ENCODE results near the gene RAB3A.
"Not testable (repeated sequence)": the region's sequence is repeated elsewhere in the genome, so short reads cannot be mapped to it uniquely, and the experiment has no call there.

The RAB3A gene

DNA sequence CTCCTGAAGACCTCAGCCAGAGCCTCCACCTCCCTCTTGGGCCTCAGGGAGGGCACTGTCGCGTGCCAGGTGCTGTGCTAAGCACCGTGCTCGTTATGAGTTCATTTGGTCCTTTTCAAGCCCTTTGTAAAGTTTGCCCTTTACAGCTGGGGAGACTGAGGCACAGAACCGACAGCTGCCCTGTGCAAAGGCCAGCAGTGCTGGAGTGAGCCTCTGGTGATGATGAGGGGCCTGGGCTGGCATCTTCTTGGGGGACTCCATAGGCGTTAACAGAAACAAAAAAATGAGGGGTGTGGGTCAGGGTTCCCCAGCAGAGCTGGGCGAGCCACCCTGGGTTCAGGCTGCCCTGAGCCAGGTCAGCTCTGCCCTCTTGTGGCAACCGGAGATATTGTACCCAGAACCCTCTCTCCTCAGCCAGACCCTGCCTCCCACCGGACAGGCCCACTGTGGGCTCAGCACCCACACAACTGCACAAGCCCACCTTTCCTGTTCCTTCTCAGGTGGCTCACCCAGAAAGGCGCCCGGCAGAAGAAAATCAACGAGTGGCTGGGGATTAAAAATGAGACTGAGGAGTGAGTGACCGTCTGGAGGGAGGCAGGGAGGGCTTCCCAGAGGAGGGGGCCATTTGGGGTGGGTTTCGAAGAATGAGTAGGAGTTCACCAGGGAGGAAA lies 35.7 kb downstream of the RAB3A start:
- no peak for DNase-seq

DNA sequence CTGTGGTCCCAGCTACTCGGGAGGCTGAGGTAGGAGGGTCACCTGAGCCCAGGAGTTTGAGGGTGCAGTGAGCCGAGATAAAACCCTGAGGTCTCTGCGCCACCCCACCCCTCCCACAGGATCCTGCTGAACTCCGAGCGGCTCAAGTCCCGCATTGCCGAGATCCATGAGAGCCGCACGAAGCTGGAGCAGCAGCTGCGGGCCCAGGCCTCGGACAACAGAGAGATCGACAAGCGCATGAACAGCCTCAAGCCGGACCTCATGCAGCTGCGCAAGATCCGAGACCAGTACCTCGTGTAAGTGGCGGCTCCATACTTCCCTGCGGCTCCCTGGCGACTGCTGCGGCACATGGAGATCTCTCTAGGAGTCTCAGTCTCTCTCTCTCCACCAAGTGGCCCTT lies 36.8 kb downstream of the RAB3A start:
- no peak for DNase-seq

DNA sequence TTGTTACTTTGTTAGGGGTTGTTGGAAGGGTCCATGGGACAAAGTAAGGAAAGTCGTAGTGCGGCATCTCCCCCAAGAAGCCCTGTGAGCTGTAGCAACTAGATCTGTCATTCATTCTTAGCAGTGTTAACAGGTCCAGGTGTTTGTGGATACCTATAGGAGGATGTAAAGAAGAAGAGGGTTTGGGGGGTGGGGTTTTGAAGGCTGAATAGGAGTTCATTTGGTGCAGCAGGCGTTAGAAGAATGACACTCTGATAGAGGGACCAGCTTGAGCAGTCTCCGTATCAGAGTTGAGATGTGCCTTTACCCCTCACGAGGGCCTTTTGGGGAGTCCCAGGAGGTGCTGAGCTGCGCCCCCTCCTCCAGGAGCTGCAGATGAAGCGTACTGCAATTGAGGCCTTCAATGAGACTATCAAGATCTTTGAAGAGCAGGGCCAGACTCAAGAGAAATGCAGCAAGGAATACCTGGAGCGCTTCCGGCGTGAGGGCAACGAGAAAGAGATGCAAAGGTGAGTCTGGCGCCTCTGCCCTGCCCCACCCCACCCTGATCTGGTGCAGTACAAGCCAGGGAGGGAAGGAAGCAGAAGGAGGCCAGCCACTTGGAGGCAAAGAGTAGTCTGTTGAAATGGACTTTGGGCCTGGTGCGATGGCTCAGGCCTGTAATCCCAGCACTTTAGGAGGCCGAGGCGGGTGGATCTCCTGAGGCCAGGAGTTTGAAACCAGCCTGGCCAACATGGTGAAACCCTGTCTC lies 37.9 kb downstream of the RAB3A start:
- DNase-seq = no peak

DNA sequence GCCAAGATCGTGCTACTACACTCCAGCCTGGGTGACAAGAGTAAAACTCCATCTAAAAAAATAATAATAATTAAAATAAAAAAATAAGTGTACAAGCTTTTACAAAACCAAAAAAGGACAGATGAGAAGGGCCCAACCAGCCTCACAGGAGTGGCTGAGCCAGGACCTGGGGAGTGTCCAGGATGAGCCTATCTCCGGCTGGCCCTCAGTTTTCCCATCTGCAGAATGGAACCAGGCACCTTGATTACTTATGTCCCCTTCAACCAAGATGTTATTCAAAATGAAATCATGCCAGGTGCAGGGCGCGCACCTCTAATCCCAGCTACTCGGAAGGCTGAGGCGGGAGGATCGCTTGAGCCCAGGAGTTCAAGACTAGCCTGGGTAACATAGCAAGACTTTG lies 39.8 kb downstream of the RAB3A start:
- no peak for DNase-seq

DNA sequence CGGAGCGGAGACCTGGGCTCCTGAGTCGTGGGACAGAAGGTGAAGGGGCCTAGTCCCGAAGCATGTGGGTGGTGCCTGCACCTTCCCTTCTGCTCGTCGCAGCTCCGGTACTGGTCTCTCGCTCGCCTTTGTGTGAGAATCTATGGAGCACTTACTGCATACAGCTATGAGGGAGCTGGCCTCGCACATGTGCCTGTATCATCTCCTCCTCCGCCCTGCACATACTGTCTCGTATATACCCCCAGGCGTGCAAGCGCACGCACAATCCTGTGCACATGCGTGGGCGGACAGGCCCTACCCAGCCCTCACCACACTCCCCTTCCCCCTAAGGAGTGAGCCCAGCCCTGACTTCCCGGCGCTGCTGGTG lies 42.2 kb downstream of the RAB3A start:
- DNase-seq = no peak

DNA sequence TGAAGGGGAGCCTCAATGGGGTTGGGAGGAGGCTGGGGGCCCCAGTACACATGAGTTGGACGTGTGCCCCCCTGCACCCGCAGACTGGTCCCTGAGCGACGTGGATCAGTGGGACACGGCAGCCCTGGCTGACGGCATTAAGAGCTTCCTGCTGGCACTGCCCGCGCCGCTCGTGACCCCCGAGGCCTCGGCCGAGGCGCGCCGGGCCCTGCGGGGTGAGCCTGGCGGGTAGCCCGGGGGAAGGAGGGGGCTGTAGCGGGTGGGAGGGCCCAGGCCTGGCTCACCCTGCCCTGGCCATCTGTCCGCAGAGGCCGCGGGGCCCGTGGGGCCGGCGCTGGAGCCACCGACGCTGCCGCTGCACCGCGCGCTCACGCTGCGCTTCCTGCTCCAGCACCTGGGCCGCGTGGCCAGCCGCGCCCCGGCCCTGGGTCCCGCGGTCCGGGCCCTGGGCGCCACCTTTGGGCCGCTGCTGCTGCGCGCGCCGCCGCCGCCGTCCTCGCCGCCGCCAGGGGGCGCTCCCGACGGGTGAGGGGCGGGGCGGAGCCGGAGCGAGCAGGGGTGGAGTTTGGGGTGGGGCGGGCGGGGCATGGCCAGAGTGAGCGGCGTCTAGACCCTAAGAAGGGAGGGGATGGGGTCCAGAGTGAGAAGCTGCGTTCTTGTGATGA lies 42.7 kb downstream of the RAB3A start:
- peak; percentile 84 for DNase-seq

DNA sequence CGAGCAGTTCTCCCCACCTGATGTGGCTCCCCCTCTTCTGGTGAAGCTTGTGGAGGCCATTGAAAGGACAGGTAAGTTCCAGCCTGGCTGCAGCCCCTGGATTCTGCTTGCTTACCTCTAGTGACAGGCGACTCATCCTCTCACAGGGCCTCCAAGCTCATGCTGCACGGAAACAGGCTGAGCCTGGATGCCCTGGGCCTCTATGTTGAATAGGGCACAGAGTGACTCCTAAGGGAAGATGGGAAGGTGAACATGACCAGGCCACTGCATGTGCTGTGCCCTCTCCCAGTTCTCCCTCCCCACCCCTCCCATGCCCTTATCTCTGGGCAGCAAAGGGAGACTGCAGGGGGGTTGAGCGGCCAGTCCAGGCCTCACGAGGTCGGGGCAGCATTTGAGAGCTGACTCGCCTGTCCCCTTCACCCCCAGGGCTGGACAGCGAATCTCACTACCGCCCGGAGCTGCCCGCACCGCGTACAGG lies 43.3 kb downstream of the RAB3A start:
- DNase-seq = no peak

DNA sequence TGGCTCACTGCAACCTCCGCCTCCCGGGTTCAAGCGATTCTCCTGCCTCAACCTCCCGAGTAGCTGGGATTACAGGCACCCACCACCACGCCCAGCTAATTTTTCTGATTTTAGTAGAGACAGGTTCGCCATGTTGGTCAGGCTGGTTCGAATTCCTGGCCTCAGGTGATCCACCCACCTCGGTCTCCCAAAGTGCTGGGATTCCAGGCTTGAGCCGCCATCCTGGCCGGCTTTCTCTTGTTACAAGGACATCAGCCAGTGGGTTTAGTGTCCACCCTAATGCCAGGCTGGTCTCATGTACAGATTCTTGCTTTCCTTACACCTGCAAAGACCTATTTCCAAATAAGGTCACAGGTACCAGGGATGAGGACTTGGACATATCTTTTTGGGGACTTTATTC lies 44.0 kb downstream of the RAB3A start:
- DNase-seq = no peak

DNA sequence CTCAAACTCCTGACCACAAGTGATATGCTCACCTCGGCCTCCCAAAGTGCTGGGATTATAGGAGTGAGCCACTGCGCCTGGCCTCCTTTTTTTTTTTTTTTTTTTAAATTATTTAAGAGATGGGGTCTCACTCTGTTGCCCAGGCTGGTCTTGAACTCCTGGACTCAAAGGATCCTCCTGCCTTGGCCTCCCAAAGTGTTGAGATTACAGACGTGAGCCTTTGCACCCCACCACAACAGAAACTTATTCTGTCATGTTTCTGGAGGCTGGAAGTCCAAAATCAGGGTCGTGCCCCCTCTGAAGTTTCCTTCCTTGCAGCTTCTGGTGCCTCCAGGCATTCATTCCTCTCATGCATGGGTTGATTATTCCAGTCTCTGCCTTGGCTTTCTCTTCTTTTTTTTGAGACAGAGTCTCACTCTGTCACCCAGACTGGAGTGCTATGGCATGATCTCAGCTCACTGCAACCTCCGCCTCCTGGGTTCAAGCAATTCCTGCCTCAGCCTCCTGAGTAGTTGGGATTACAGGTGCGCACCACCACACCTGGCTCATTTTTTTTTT lies 44.7 kb downstream of the RAB3A start:
- not testable (repeated sequence) for DNase-seq

DNA sequence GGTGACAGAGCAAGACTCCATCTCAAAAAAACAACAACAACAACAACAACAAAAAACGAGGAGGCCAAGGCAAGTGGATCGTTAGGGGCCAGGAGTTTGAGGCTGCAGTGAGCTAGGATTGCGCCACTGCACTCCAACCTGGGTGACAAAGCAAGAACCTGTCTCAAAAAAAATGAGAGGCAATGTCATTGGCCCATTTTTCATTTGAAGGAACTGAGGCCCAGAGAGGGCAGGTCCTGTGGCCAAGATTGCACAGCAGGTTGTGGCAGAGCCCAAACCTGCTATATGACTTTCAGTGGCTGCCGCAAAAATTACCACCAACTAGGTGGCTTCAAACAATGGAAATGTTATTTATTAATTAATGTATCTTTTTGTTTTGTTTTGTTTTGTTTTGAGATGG lies 45.4 kb downstream of the RAB3A start:
- DNase-seq = no peak

DNA sequence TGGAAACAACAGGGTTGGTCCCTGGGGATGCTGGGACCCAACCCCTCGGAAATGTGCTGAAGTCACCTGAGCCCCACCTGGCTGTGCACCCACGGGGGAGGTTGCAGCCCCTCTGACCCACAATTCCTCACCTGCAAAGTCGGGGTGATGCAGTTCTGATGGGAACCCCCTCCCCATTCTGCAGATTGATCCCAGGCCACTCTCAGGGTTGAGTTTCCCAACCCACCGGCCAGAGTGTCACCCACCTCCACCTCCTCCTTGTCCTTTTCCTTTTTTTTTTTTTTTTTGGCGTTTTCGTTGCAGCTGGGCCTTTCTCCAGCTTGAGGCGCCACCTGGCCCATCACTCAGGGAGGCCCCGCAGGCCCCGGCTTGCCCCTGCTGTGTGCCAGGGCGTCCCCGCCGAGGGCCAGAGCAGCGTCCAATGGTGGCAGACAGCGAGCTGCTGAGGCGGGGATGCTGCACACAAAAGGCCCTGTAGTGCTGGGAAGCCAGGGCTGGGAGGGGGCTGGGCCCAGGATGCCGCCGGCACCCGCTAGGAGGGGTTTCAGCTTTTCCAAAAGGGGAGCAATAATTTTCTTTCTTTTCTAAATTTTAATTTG lies 46.3 kb downstream of the RAB3A start:
- peak; percentile 84 for DNase-seq

DNA sequence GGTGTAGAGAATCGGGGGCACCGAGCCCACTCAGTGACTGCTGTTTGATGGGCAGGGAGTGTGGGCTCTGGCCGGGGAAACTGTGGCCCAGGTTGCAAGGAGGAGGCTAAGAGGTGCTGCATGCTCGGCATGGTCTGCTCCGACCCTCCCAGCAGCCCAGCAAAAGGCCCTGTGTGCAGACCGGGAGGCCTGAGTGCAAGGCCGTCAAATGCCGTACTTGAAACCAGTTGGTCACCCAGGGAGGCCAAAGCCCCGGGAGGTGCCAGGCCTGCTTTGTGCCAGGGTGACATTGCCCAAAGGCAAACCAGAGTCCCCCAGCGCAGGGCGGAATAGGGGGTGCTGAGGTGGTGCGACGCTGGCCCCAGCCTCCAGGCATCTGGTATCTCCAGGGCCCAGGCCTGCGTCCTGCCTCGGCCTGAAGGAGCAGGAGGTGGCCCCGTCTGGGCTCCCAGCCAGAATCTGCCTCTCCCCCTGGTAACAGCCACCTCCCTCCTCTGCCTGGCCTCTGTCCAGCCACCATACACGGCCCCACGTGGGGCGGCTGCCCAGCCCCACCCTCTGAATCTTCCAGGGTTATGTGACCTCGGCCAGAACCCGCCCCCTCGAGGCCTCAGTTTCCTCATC lies 46.9 kb downstream of the RAB3A start:
- DNase-seq = peak; percentile 92

DNA sequence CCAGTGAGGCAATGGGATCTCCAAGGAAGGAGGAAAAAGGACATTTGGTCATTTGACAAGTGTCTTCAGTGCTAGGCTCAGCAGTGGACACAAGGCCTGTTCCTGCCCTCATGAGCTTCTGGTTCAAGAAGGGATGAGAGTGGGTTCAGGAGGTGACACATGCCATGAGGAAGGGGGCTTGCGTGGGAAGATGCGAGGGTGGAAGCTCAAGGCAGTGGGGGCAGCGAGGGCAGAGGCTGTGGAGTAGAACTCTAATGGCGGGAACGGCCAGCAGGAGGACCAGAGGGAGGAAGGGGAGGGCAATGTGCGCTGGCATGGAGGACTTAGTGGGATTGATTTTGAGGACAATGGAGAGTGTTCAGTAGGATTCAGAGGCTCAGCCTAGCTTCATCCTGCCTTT lies 47.6 kb downstream of the RAB3A start:
- DNase-seq = no peak

DNA sequence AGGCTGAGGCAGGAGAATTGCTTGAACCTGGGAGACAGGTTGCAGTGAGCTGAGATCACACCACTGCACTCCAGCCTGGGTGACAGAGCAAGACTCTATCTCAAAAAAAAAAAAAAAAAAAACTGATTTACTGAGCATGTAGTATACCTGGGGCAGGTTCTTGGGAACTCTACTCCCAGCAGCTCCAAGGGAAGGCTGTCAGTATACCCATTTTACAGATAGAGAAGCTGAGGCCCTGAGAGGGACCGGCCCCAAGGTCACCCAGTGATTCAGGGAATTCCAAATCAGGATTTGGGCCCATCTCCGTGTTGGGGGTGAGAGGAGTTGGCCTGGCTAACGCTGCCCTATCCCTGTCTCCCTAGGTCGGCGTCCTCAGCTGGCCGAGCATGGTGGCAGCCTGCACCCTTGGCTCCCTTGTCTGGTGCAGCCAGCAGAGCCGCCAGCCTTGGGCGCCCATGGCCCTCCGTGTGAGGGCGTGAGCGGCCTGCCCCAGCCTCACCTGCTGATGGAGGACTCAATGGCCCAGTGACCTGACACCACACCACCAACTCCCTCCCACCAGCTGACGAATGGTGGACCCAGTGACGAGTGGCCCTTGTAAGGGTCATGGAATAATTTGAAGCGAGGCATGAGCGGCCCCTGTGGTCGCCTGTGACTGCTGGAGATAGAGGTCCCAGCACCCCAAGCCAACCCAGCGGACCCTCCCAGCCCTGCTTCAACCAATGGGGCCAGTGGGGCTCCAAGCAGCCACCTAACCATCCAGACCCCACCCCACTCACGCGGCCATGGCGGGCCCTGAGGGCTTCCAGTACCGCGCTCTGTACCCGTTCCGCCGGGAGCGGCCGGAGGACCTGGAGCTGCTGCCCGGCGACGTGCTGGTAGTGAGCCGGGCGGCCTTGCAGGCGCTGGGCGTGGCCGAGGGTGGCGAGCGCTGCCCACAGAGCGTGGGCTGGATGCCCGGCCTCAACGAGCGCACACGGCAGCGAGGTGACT lies 48.5 kb downstream of the RAB3A start:
- peak; percentile 20 for DNase-seq

DNA sequence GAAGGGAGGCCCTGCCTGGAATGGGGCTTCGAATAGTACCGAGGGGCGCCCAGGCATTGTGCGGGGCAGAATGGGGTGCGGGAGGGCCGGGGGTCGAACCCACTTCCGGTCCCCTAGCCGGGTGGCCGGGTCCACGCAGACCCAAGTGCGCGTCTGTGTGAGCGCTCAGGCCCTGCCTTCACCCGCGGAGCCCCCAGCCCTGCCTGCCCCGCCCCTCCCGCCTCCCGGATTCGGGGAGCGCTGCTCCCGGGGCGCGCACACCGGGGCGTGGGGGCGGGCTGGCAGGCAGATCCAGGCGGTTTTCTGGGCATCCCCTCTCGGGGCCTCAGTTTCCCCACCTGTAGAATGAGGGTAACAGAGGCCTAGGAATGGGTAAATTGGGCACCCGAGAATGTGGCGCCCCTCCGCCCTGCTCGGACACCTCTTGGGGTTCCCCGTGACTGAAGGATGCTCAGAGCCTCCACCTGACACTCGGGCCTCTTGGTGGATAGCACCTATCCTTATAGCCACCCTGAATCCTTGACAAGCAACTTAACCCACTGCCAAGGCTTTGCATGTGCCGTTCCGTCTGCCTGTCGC lies 50.2 kb downstream of the RAB3A start:
- DNase-seq = peak; percentile 56

DNA sequence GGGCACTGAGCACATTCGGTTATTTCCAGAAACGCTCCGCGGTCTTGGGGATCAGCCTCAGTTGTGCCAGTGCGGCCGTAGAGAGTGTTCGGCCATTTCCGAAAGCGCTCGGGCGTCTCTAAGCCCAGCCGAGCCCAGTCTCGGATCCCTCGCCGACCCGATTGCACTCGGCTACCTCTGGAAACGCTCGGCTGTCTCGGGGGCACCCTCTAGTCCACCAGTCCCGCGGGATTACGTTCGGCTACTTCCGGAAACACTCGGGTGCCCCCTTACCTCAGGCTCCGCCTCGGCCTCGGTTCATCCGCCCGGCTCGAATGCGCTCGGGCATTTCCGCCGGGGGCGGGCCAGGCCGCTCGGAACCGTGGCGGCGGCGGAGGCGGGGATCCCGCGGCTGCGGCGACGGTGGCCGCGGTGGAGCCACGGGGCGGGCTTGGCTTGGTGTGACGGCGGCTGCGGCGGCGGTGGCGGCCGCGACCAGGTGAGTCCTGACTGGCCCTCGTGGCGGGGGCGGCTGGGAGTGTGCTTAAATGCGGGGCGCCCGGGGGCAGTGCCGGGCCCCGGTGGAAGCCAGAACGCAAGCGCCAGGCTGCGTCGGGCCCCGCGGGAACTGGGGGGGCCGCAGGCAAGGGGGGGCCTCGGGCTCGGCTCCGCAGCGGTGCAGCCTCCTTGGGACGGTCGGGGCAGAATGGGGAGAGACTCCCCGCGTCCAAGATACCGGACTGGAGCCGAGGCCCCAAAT lies 50.9 kb downstream of the RAB3A start, which contains the start of gene PIK3R2:
Gene PIK3R2 (plus strand): TSS at position 347 of the 739 bp plus-strand sequence. CDS start 2,717 bp downstream, outside the sequence.
- DNase-seq = peak; percentile 99

DNA sequence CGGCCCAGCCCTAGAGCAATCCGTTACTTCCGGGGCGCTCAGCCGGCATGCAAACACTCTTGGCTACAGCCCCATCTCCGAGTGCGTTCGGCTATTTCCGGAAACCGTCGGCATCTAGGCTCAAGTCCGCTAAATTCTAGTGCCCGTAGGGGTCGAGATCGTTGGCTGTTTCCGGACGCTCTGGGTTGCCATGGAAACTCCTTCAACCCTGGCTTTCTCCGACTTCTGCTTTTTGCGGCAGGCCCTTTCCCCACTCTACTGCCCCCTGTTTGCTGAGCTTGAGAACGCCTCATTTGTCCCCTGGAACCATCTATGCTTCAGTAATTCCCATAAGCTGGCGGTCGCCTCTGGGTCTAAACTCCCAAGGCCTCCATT lies 51.4 kb downstream of the RAB3A start:
- DNase-seq = peak; percentile 97

DNA sequence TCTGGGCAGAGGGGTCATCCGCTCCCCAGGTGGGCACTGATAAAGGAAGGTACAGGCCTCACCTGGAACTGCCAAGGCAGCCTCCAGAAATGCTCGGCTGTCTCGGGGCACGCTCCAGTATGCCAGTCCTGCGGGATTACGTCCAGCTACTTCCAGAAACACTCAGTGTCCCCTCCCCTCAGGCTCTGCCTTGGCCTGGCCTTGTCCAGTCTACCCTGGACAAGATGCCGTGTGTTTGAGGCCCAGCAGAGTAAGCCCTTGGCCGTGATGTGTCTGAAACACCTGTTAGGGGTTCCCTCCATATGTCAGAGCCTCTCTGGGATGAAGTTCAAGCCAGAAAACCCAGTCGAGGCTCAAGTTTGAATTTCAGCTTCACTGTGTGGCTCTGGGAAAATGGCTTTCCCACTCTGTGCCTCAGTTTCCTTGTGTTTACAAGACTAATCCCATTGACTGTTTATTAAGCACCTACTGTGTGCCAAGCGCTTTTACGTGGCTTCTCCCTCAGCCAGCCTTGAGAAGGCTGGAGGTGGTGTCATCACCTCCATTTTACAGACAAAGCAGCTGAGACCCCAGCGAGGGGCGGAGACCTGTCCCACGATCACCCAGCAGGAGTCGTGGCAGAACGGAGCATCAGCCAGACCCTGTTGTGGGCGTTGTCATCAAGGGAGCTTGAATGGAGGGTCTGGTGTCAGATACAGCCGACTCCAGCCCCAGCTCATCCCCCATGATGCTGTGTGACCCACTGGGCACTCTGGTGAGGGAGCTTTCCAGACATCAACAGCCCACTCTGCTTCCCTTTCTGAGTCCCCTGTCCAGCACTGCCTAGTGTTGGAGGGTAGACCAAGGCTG lies 52.8 kb downstream of the RAB3A start:
- DNase-seq = peak; percentile 23

DNA sequence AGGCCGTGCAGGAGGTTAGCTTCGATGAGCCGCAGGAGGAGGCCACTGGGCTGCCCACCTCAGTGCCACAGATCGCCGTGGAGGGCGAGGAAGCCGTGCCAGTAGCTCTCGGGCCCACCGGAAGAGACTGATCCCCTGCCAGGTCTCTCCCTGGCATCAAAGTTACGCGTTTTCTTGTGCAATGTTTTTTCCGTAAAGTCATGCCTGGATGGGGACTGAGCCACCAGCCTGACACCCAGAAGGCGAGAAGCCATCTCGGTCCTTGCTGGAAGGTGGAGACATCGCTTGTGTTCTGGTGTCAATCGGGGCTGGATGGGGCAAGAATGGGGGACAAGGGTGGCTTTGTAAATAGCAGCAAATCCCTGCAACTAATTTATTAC lies 54.3 kb downstream of the RAB3A start:
- peak; percentile 25 for DNase-seq

Data from femur (tissue), 1 donor.